Brain microvascular endothelial cell (primary cell): Measurements from ENCODE around the gene LPAR5.

Experiments used
- DNase-seq: peaks from one replicate; pipeline ENCODE4 v3.0.0-alpha.2; 2020
- H3K27ac ChIP-seq: fragments of 250-450 bp; sonication (Bioruptor Pico); 2 replicates; pipeline ENCODE4 v1.5.1; 2020; ENCODE audit warnings: mild to moderate bottlenecking, moderate library complexity
- H3K27me3 ChIP-seq: fragments of 250-450 bp; sonication (Bioruptor Pico); replicated peaks from 2 replicates; pipeline ENCODE4 v1.5.1; 2020; ENCODE audit warnings: mild to moderate bottlenecking
- H3K36me3 ChIP-seq: fragments of 250-450 bp; sonication (Bioruptor Pico); replicated peaks from 2 replicates; pipeline ENCODE4 v1.5.1; 2020; ENCODE audit warnings: mild to moderate bottlenecking
- H3K4me3 ChIP-seq: 2 replicates; pipeline ENCODE4 v1.5.1; 2011; ENCODE audit warnings: low read depth, mild to moderate bottlenecking, control low read depth, low read length, moderate library complexity
- CTCF ChIP-seq: IDR thresholded peaks from 2 replicates; pipeline ENCODE4 v1.5.1; 2011; ENCODE audit warnings: low read depth, mild to moderate bottlenecking, moderate library complexity, low read length, control low read depth, inconsistent platforms; ENCODE audit errors: missing control alignments
- in situ Hi-C: cut with HindIII; loops from 2 replicates; pipeline ENCODE4 v1.10.0; 2017; ENCODE audit warnings: low sequenced_read_pairs, low pct_ligation_motif_present

LPAR5 gene

GRCh38 chr12:6643569-6644256, 8.0 kb upstream of the LPAR5 start:
- Histone ChIP-seq H3K4me3 (no peak overlapping the region), H3K27ac (no peak overlapping the region), H3K36me3 (peaks cover 2% of the 10 kb centered on the region), H3K27me3 (no peaks in the 10 kb centered on the region)
- TF ChIP-seq CTCF: no peak
- no peak for DNase-seq
- in situ Hi-C loops: no loop called here

- no peak for DNase-seq
- Histone ChIP-seq H3K27ac (no peak overlapping the region), H3K27me3 (no peaks in the 10 kb centered on the region), H3K4me3 (no peak overlapping the region), H3K36me3 (no peaks in the 10 kb centered on the region)
- TF ChIP-seq CTCF: no peak
- in situ Hi-C loops: no loop called here
Observed at GRCh38 chr12:6641131-6641530, 5.4 kb upstream of the LPAR5 start.

GRCh38 chr12:6640497-6640896, 4.7 kb upstream of the LPAR5 start:
- H3K4me3 ChIP-seq: no peak overlapping the region
- H3K27ac ChIP-seq: no peak overlapping the region
- no peaks in the 10 kb centered on the region for H3K36me3 ChIP-seq
- in situ Hi-C loops: no loop called here
- no peak for DNase-seq
- no peaks in the 10 kb centered on the region for H3K27me3 ChIP-seq
- no peak for TF ChIP-seq CTCF

- in situ Hi-C loops: no loop called here
- Histone ChIP-seq H3K36me3 (no peaks in the 10 kb centered on the region), H3K27ac (no peak overlapping the region), H3K4me3 (no peak overlapping the region), H3K27me3 (no peaks in the 10 kb centered on the region)
- TF ChIP-seq CTCF: no peak
- no peak for DNase-seq
Observed at GRCh38 chr12:6639151-6639801, 3.5 kb upstream of the LPAR5 start.

GRCh38 chr12:6638305-6638704, 2.5 kb upstream of the LPAR5 start:
- in situ Hi-C loops: no loop called here
- DNase-seq: no peak
- Histone ChIP-seq H3K27ac (no peak overlapping the region), H3K4me3 (no peak overlapping the region), H3K27me3 (no peaks in the 10 kb centered on the region), H3K36me3 (no peaks in the 10 kb centered on the region)
- TF ChIP-seq CTCF: no peak
